Measurements from ENCODE around the gene CCDC40.
"Not testable (repeated sequence)": the region's sequence is repeated elsewhere in the genome, so short reads cannot be mapped to it uniquely, and the experiment has no call there.

Gene CCDC40

DNA sequence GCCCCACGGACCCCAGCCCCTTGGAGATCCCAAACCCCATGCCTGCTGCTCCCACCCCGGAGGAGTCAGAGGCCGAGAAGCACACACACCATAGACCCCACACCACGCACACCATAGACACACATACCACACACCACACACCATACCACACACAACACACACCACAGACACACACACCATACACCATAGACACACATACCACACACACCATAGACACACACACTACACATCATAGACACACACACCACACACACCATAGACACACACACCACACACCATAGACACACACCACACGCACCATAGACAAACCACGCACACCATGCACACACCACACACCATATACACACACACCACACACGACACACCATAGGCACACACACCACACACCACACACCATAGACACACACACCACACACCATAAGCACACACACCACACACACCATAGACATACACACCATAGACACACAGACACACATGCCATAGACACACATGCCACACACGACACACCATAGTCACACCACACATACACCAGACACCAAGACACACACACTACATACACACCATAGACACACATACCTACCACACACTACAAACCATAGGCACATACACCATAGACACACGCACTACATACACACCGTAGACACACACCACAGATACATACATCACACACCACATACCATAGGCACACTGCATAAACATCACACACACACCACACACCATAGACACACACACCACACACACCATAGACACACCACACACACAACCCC, 12.1 kb upstream of the CCDC40 start:
- no peak for DNase-seq

DNA sequence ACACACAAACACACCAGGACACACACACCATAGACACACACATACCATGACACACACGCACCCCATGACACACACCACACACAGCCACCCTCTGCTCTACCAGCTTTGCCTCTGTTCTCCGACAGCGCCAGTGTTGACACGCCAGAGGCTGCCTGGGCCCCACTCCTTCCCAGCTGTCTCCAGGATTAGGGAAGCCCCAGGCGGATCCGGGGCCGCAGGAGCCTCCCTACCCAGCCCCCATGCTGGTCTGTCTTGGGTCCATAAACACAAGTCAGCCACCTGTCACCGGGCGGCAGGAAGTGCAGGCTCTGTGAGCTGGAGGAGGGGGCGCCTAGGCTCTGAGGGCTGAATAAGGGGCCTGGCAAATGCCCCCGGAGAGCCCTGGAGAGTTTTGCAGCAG, 11.3 kb upstream of the CCDC40 start:
- no peak for DNase-seq

DNA sequence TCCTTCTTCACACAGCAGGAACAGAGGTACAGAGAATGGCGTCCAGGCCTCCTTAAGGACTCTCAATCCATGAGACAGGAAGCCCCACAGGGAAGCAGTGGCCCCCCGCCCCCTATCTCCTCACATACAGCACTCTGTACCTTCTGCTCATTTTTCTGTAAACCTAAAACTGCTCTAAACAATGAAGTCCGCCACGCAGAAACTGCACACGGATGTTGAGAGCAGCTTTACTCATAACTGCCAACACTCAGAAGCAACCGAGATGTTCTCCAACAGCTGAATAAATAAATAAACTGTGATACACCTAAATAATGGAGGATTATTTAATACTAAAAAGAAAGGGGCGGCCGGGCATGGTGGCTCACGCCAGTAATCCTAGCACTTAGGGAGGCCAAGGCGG, 10.6 kb upstream of the CCDC40 start:
- no peak for DNase-seq

- no peak for DNase-seq
These were observed 9.9 kb upstream of the CCDC40 start for GRCh38 chr17:80026359-80027042.

DNA sequence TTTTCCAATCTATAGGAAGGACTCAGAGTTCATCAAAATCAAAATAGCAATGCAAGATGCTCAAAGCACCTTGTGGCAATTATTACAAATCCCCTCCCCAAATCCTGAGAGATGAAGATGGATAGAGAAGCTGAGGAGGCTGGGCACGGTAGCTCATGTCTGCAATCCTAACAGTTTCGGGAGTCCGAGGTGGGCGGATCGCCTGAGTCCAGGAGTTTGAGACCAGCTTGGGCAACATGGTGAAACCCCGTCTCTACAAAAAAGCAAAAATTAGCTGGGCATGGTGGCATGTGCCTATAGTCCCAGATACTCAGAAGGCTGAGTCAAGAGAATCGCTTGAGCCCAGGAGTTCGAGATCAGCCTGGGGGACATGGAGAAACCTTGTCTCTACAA, 9.4 kb upstream of the CCDC40 start:
- no peak for DNase-seq

GRCh38 chr17:80028030-80028429, 8.4 kb upstream of the CCDC40 start:
- no peak for DNase-seq

- peak; percentile 73 for DNase-seq
These were observed 7.0 kb upstream of the CCDC40 start for GRCh38 chr17:80029258-80029974.

- no peak for DNase-seq
These were observed 5.6 kb upstream of the CCDC40 start for GRCh38 chr17:80030730-80031410.

- DNase-seq: no peak
These were observed 4.6 kb upstream of the CCDC40 start for GRCh38 chr17:80031691-80032430.

DNA sequence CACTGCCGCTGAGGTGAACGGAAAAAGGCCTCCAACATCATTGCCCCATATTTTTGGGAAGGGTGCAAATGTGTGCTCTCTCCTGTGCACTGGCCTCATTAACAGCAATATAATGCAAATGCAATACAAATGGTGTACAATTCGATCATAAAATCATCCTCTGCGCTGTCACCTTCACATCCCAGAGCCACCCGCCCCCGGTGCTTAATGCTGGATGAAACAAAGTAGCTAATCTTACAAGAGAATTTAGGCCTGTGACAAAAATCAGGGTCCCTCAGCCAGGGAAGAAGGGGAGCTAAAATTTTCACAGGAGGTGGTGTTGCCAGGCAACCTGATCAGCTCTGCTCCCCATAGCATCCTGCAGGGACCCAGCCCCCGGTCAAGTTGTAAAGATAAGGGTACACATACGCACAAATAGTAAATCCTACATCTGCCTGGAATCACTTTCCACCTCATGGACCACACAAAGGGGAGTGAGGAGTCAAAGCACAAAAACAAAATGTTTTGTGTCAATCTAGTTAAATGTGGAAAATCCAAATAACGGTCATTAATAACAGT, 3.7 kb upstream of the CCDC40 start:
- no peak for DNase-seq

- no peak for DNase-seq
These were observed 2.6 kb upstream of the CCDC40 start for GRCh38 chr17:80033840-80034239.

GRCh38 chr17:80034791-80035686, 1.4 kb upstream of the CCDC40 start:
- no peak for DNase-seq

GRCh38 chr17:80035687-80035936, 830 bp upstream of the CCDC40 start, which contains the start of gene TBC1D16:
TBC1D16 (minus strand) TSS chr17:80035872; CDS start chr17:80013547, 22,325 bp downstream.
- DNase-seq: no peak

DNA sequence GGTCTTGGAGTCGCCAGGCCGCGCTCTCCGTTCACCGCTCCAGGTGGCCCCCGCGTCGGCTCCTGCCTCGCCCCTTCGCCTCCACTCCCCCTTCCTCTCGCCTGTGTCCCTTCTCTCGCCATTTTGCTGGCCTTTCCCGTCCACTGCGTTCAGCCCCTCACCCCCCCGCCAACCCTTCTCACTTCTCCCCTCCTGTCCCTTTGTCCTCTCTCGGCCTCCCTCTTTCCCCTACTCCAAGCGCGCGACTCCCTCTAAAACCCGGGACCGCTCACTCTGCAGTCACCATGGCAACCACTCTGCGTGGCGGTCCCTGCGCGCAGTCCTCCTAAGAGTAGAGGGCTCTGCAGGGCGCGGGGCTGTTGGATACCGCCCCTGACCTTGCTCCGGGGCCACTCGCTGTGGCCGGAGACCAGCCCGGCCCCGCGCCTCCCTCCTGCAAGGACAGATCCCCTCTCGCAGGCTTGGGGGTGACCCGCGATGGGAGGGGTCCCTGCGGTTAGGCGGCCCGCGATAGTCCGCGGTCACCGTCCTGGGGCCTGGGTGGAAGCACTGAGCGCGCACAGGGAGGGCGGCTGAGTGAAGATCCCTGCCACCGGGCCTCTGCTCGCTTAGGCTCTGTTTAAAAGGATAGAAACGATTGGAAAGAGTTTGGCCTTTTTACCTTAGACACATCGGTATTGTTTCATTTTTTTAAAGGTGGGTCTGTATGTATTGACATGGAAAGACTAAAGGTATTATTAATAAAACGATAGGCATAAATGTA, 454 bp downstream of the CCDC40 start:
- DNase-seq: peak; percentile 90

DNA sequence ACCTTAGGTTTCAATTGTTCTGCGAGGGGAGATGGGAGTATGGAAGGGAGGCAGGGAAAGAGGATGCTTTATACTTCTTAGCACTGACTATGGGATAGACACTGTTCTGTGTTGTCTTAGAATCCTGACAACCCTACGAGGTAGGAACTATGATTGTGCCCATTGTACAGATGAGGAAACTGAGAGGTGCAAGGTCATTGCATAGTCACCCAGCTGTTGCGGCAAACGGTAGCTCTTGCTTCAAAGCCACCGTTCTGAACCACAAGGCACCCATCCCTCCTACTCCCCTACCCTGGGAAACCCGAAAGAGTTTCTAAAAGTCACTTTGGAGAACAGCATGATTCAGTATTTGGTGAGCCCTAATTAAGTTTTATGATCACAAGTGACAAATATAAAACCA, 7.5 kb downstream of the CCDC40 start:
- no peak for DNase-seq

- DNase-seq: no peak
These were observed 9.3 kb downstream of the CCDC40 start for GRCh38 chr17:80045703-80046102.

DNA sequence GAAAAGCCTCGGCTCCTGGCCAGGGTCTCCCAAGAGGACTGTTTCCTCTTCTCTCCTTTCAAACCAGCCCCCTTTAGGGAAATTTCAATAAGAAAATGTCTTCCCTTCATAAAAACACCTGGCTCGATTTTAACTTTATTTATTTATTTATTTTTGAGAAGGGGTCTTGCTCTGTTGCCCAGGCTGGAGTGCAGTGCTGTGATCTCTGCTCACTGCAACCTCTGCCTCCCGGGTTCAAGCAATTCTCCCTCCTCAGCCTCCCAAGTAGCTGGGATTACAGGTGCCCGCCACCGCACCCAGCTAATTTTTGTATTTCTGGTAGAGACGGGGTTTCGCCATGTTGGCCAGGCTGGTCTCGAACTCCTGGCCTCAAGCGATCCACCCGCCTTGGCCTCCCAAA, 10.3 kb downstream of the CCDC40 start:
- not testable (repeated sequence) for DNase-seq

- DNase-seq: no peak
These were observed 10.7 kb downstream of the CCDC40 start for GRCh38 chr17:80047176-80047575.

- no peak for DNase-seq
These were observed 13.5 kb downstream of the CCDC40 start for GRCh38 chr17:80049986-80050385.

DNA sequence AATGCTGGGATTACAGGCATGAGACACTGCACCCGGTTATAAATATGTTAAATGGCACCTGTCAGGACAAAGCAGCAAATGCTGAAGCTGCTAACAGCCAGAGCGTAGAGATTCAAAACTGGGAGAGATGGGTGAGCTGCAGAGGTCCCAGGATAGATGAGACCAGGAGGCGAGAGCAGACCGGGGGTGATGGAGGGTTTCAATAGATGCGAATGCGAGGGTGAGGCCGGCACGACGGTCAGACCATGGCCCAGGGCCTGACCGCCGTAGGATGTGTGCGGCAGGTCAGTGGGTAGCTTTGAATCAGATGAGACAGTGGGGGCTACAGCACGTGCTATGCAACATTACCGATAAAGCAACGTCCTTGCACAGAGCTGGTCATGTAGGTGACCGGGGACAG, 14.3 kb downstream of the CCDC40 start:
- no peak for DNase-seq

- no peak for DNase-seq
These were observed 15.2 kb downstream of the CCDC40 start for GRCh38 chr17:80051681-80052080.

Measured in islet precursor cell (in vitro differentiated cells).